IPS DF 6.9 (cell line): ENCODE results near the gene PUS10.

ENCODE experiments used
- DNase-seq: peaks from one replicate; pipeline ENCODE4 v3.0.0-alpha.2; 2013; ENCODE audit warnings: low read depth, low spot score
- H3K27ac ChIP-seq: one replicate; pipeline ENCODE4 v1.5.1; 2013; ENCODE audit warnings: low read length, control low read depth
- H3K27me3 ChIP-seq: 2 replicates; pipeline ENCODE4 v1.6.1; 2013; ENCODE audit warnings: mild to moderate bottlenecking, low read length; ENCODE audit not compliant: control insufficient read depth, insufficient read depth
- H3K36me3 ChIP-seq: 2 replicates; pipeline ENCODE4 v1.6.1; 2013; ENCODE audit warnings: low read length; ENCODE audit not compliant: control insufficient read depth, insufficient read depth
- H3K4me1 ChIP-seq: 2 replicates; pipeline ENCODE4 v1.6.1; 2013; ENCODE audit warnings: low read length; ENCODE audit not compliant: control insufficient read depth, insufficient read depth
- H3K4me3 ChIP-seq: 2 replicates; pipeline ENCODE4 v1.5.1; 2013; ENCODE audit warnings: mild to moderate bottlenecking, low read length
- H3K9me3 ChIP-seq: 2 replicates; pipeline ENCODE4 v1.6.1; 2013; ENCODE audit warnings: low read length, inconsistent platforms; ENCODE audit not compliant: control insufficient read depth, insufficient read depth
- WGBS: extraction: QIAGEN DNeasy Blood & Tissue Kit; methylation state at CpG from one replicate; pipeline ENCODE4 v1.1.7; 2013; ENCODE audit warnings: mixed read lengths, missing lambda C conversion rate; ENCODE audit not compliant: insufficient read length, insufficient coverage; 5-methylcytosine and 5-hydroxymethylcytosine counted together

PUS10 gene

GRCh38 chr2:60958800-60959199, 59.3 kb downstream of the PUS10 start:
- Histone ChIP-seq H3K4me3 (no peak overlapping the region), H3K36me3 (no peaks in the 10 kb centered on the region), H3K4me1 (no peaks in the 10 kb centered on the region), H3K27ac (no peak overlapping the region), H3K27me3 (no peaks in the 10 kb centered on the region), H3K9me3 (no peaks in the 10 kb centered on the region)
- WGBS = no CpG with 5 or more reads among the region's 3 CpGs
- no peak for DNase-seq

DNA sequence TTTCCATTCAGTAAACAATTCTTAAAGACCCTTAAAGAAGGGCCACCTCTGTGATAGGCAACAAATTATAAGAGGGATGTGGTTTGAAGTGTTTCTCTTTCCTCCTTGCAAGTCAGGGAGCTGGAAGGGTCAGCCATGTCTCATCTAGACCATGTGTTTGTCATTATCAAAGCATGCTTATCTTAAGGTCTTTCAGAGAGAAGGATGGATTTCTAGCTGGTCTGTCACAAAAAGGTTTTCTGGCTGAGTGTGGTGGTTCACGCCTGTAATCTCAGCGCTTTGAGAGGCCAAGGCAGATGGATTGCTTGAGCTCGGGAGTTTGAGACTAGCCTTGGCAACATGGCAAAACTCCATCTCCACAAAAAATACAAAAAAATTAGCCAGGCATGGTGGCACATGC, 59.7 kb downstream of the PUS10 start:
- WGBS = no CpG with 5 or more reads among the region's 3 CpGs
- no peak overlapping the region for H3K27ac ChIP-seq
- no peak for DNase-seq
- no peaks in the 10 kb centered on the region for H3K36me3 ChIP-seq
- H3K27me3 ChIP-seq = no peaks in the 10 kb centered on the region
- H3K9me3 ChIP-seq = no peaks in the 10 kb centered on the region
- H3K4me3 ChIP-seq = no peak overlapping the region
- no peaks in the 10 kb centered on the region for H3K4me1 ChIP-seq

DNA sequence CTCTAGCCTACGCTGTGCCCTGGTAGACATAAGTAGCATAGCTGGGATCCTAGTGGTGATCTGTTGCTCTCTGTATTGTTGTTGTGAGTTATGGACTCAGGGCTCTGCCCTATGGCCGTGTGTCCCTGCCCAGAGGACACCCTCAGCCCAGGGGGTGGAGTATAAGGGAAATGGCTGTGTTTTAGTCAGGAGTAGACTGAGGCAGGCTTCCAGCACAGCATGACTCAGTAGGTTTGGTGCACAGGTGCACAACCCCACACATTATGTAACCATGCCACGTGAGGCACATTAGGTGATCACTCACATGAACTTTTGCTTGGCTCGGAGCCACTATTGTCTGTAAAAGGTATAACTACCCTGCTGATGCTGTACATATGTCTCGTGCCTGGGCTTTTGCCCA, 60.4 kb downstream of the PUS10 start:
- no peak for DNase-seq
- no peaks in the 10 kb centered on the region for H3K9me3 ChIP-seq
- no CpG with 5 or more reads among the region's 5 CpGs for WGBS
- H3K36me3 ChIP-seq = no peaks in the 10 kb centered on the region
- H3K4me3 ChIP-seq = no peak overlapping the region
- no peaks in the 10 kb centered on the region for H3K27me3 ChIP-seq
- no peaks in the 10 kb centered on the region for H3K4me1 ChIP-seq
- H3K27ac ChIP-seq = no peak overlapping the region

DNA sequence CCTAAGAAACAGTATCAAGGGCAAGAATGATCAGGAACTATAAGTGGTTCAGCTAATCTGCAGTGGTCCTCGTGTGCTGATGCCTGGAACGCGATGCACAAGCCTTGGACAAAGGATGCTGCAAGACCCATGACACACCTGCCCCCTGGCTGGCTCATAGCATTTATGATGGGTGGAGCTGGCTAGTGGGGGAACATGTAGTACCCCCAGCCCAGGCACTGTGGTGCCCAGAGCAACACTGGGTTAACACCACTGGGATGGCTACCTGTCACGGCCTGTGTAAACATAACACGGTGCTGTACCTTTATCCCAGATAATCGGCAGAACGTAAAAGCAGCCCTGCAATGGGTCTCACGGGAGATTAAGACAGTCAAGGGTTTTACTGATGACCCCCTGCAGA, 60.8 kb downstream of the PUS10 start:
- H3K36me3 ChIP-seq = no peaks in the 10 kb centered on the region
- H3K27me3 ChIP-seq = no peaks in the 10 kb centered on the region
- no CpG with 5 or more reads among the region's 8 CpGs for WGBS
- DNase-seq = no peak
- H3K4me1 ChIP-seq = no peaks in the 10 kb centered on the region
- no peak overlapping the region for H3K4me3 ChIP-seq
- H3K27ac ChIP-seq = no peak overlapping the region
- no peaks in the 10 kb centered on the region for H3K9me3 ChIP-seq

DNA sequence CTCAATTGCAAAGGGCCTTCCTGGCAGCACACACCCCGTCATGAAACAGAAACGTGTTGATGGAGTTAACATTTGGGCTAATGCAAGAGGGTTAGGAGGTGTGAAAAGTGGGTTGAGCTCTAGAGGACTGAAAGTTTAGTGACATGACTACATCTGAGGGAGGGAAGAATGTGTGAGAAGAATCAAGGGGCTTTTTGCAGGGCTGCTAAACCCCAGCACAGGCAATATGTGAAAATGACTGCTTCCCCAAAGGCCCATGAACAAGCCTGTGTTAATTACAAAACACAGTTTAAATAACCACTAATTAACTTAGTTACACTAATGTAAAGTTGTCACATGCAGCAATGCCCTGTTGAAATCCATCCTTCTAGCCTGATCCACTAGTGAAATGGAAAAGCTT, 63.9 kb downstream of the PUS10 start:
- DNase-seq = no peak
- no peaks in the 10 kb centered on the region for H3K27me3 ChIP-seq
- H3K9me3 ChIP-seq = no peaks in the 10 kb centered on the region
- H3K27ac ChIP-seq = no peak overlapping the region
- H3K4me3 ChIP-seq = no peak overlapping the region
- H3K36me3 ChIP-seq = no peaks in the 10 kb centered on the region
- WGBS = no CpG with 5 or more reads among the region's 2 CpGs
- no peaks in the 10 kb centered on the region for H3K4me1 ChIP-seq

DNA sequence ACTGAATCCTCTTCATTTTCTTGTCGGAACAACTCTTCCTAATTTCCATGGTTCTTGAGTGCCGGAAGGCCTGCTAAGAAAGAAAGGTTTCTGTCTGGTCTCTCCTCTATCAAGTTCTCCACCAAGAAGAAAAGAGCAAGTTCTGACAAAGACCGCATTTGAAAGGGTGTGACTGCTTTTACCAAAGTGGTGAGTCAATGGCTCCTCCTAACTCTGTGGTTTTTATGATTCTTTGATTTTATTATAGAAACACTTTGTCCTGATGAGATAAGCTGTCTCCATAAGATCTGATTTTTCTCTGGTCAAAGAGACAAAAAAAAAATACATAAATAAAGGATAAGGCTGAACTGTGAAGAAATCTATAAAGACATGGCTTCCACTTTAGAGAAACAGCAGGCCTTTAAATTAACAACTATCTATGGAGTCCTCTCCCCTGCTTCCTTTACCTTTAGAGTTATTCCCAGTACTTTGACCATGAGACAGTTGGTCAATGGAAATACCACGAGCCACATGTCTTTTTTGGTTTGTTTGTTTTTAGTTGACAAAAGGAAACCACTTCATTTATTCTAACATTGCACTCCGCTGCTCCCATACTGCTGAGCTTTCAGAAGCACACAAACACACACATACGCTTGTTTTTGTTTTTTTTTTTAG, 69.0 kb downstream of the PUS10 start:
- Histone ChIP-seq H3K4me1 (0 out of 2 replicates have a peak, but pooled peaks cover 1% of the 10 kb centered on the region), H3K9me3 (no peaks in the 10 kb centered on the region), H3K4me3 (no peak overlapping the region), H3K27ac (no peak overlapping the region), H3K27me3 (no peaks in the 10 kb centered on the region), H3K36me3 (no peaks in the 10 kb centered on the region)
- WGBS = no CpG with 5 or more reads among the region's 6 CpGs
- no peak for DNase-seq

- no CpG with 5 or more reads among the region's 8 CpGs for WGBS
- no peak overlapping the region for H3K4me3 ChIP-seq
- 0 out of 2 replicates have a peak, but pooled peaks cover 1% of the 10 kb centered on the region for H3K4me1 ChIP-seq
- H3K27ac ChIP-seq = no peak overlapping the region
- H3K9me3 ChIP-seq = no peaks in the 10 kb centered on the region
- no peaks in the 10 kb centered on the region for H3K27me3 ChIP-seq
- no peak for DNase-seq
- H3K36me3 ChIP-seq = no peaks in the 10 kb centered on the region
Observed at GRCh38 chr2:60948161-60948560, 69.9 kb downstream of the PUS10 start.

- Histone ChIP-seq H3K9me3 (no peaks in the 10 kb centered on the region), H3K36me3 (no peaks in the 10 kb centered on the region), H3K4me1 (0 out of 2 replicates have a peak, but pooled peaks cover 1% of the 10 kb centered on the region), H3K27ac (no peak overlapping the region), H3K27me3 (no peaks in the 10 kb centered on the region), H3K4me3 (no peak overlapping the region)
- no peak for DNase-seq
- WGBS = no CpG with 5 or more reads among the region's 4 CpGs
Observed at GRCh38 chr2:60947056-60947455, 71.0 kb downstream of the PUS10 start.

GRCh38 chr2:60945341-60945740, 72.7 kb downstream of the PUS10 start:
- Histone ChIP-seq H3K27me3 (no peaks in the 10 kb centered on the region), H3K4me1 (0 out of 2 replicates have a peak, but pooled peaks cover 1% of the 10 kb centered on the region), H3K36me3 (no peaks in the 10 kb centered on the region), H3K9me3 (no peaks in the 10 kb centered on the region), H3K4me3 (no peak overlapping the region), H3K27ac (no peak overlapping the region)
- no CpG with 5 or more reads among the region's 2 CpGs for WGBS
- DNase-seq = no peak

- no peak overlapping the region for H3K4me3 ChIP-seq
- no peaks in the 10 kb centered on the region for H3K36me3 ChIP-seq
- H3K27me3 ChIP-seq = no peaks in the 10 kb centered on the region
- no peak for DNase-seq
- WGBS = no CpG with 5 or more reads among the region's 2 CpGs
- H3K4me1 ChIP-seq = no peaks in the 10 kb centered on the region
- no peaks in the 10 kb centered on the region for H3K9me3 ChIP-seq
- no peak overlapping the region for H3K27ac ChIP-seq
Observed at GRCh38 chr2:60939622-60940021, 78.4 kb downstream of the PUS10 start.

GRCh38 chr2:60938301-60938700, 79.8 kb downstream of the PUS10 start:
- Histone ChIP-seq H3K36me3 (no peaks in the 10 kb centered on the region), H3K9me3 (no peaks in the 10 kb centered on the region), H3K27me3 (no peaks in the 10 kb centered on the region), H3K4me3 (no peak overlapping the region), H3K27ac (no peak overlapping the region), H3K4me1 (no peaks in the 10 kb centered on the region)
- no CpG with 5 or more reads among the region's 7 CpGs for WGBS
- no peak for DNase-seq
